ENCODE results near the gene SNRPN. TPM values are rescaled to one million over a fixed set of nuclear protein-coding genes. Genes with fewer than 3 reads are reported as not detected.

Gene SNRPN
- 100 to 1,000 TPM in 1 of 2 donors, 10 to 100 TPM in 1; 69.0 to 192 TPM for total RNA-seq
- polyA plus RNA-seq: 10 to 100 TPM; 65.1 to 97.1 TPM
- long read RNA-seq, donor 1, transcript SNRPN-202 (10 exons, 1,528 nt): major isoform, 108 of 262 reads
- long read RNA-seq, donor 1, partial matches to known transcripts: 142 of 262 reads
- long read RNA-seq, donor 1, other reads (novel, unspliced or antisense): 7 of 262 reads
- long read RNA-seq, donor 2, transcript SNRPN-202 (10 exons, 1,528 nt): major isoform, 23 of 76 reads
- long read RNA-seq, donor 2, partial matches to known transcripts: 52 of 76 reads
- long read RNA-seq, donor 2, other reads (novel, unspliced or antisense): 0 of 76 reads
- long read RNA-seq, donor 3, transcript SNRPN-202 (10 exons, 1,528 nt): major isoform, 40 of 100 reads
- long read RNA-seq, donor 3, partial matches to known transcripts: 57 of 100 reads
- long read RNA-seq, donor 3, other reads (novel, unspliced or antisense): 0 of 100 reads
- long read RNA-seq, donor 4, transcript SNRPN-202 (10 exons, 1,528 nt): major isoform, 30 of 78 reads
- long read RNA-seq, donor 4, partial matches to known transcripts: 48 of 78 reads
- long read RNA-seq, donor 4, other reads (novel, unspliced or antisense): 0 of 78 reads
- long read RNA-seq, donor 5, transcript SNRPN-202 (10 exons, 1,528 nt): major isoform, 85 of 198 reads
- long read RNA-seq, donor 5, partial matches to known transcripts: 102 of 198 reads
- long read RNA-seq, donor 5, other reads (novel, unspliced or antisense): 7 of 198 reads

GRCh38 chr15:24954783-24955530 is at the start of gene SNRPN, which contains the start of gene SNURF:
TSS of gene SNRPN (plus strand) at chr15:24954987. CDS start at chr15:24974454, 19,467 bp downstream.
TSS of gene SNURF (plus strand) at chr15:24954987. CDS start at chr15:24955049, 62 bp downstream.
- peaks cover 0 to 16% (median 0%) of the 10 kb centered on the region in 5 donors for H3K4me1 ChIP-seq (ENCODE audit: control insufficient read depth in 5 of 5, insufficient read depth in 5 of 5, low read length in 5 of 5)
- peak within 1 kb of the TSS; percentile 92 to 96 for H3K9ac ChIP-seq (ENCODE audit: insufficient read depth in 1 of 2, low read length in 2 of 2)
- no peaks in the 10 kb centered on the region for H3K27me3 ChIP-seq (ENCODE audit: control insufficient read depth in 3 of 3, insufficient read depth in 3 of 3, low read length in 2 of 3)
- peaks cover 0 to 13% (median 0%) of the 10 kb centered on the region in 4 donors for H3K9me3 ChIP-seq (ENCODE audit: control insufficient read depth in 4 of 4, insufficient read depth in 3 of 4, low read length in 3 of 4)
- peaks cover 0 to 3% (median 1%) of the 10 kb centered on the region in 4 donors for H3K36me3 ChIP-seq (ENCODE audit: control insufficient read depth in 4 of 4, insufficient read depth in 4 of 4, low read length in 4 of 4)
- 48 to 53% methylated on average over 47 of the region's 47 CpGs for WGBS, 2 donors
- no peak for TF ChIP-seq CTCF (IDR thresholded peaks at IDR 0.05; ENCODE audit: control extremely low read depth, extremely low read depth)
- peak; percentile 76 for ATAC-seq (ENCODE audit: insufficient read depth, low FRiP score)
- H3K4me3 ChIP-seq: peak within 1 kb of the TSS; percentile 64
- peak within 1 kb of the TSS; percentile 86 for H3K27ac ChIP-seq (ENCODE audit: low read depth in 1 of 2, low read length in 1 of 2)
- peak; percentile 70 to 81 (median 79) for DNase-seq

DNA sequence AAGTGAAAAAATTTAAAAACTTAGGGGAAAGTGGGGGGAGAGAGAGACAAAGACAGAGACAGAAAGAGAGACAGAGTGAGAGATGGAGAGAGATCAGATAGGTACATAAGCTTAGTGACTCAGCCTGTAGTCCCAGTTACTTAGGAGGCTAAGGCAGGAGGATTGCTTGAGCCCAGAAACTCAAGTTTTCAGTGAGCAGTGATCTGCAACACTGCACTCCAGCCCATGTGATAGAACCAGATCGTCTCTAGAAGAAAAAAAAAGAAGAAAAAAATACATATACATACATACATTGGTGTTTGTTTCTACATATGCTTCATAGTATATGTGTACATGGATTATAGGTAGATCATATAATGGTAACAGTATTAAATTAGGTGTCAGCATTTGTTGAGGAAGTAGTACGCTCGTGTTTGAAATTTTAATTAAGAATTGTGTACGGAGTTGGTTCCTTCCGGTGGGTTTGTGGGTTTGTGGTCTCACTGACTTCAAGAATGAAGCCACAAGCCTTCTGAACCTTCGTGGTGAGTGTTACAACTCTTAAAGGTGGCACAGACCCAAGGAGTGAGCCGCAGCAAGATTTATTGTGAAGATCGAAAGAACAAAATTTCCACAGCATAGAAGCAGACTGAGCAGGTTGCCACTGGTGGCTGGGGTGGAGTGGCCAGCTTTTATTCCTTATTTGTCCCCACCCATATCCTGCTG is 38.3 kb upstream of the SNRPN start:
- H3K9me3 ChIP-seq (ENCODE audit: control insufficient read depth in 4 of 4, insufficient read depth in 3 of 4, low read length in 3 of 4): peaks cover 0 to 5% (median under 1%) of the 10 kb centered on the region in 4 donors
- H3K27ac ChIP-seq (ENCODE audit: low read depth in 1 of 2, low read length in 1 of 2): no peak overlapping the region
- H3K36me3 ChIP-seq (ENCODE audit: control insufficient read depth in 4 of 4, insufficient read depth in 4 of 4, low read length in 4 of 4): peaks cover 0 to 4% (median 0%) of the 10 kb centered on the region in 4 donors
- ATAC-seq (ENCODE audit: insufficient read depth, low FRiP score) (no peak), DNase-seq (no peak)
- 50 to 61% methylated on average over 8 of the region's 8 CpGs for WGBS, 2 donors
- no peaks in the 10 kb centered on the region for H3K4me1 ChIP-seq (ENCODE audit: control insufficient read depth in 5 of 5, insufficient read depth in 5 of 5, low read length in 5 of 5)
- no peaks in the 10 kb centered on the region for H3K27me3 ChIP-seq (ENCODE audit: control insufficient read depth in 3 of 3, insufficient read depth in 3 of 3, low read length in 2 of 3)
- no peak for TF ChIP-seq CTCF (IDR thresholded peaks at IDR 0.05; ENCODE audit: control extremely low read depth, extremely low read depth)
- H3K4me3 ChIP-seq: no peak overlapping the region
- no peak overlapping the region for H3K9ac ChIP-seq (ENCODE audit: insufficient read depth in 1 of 2, low read length in 2 of 2)

DNA sequence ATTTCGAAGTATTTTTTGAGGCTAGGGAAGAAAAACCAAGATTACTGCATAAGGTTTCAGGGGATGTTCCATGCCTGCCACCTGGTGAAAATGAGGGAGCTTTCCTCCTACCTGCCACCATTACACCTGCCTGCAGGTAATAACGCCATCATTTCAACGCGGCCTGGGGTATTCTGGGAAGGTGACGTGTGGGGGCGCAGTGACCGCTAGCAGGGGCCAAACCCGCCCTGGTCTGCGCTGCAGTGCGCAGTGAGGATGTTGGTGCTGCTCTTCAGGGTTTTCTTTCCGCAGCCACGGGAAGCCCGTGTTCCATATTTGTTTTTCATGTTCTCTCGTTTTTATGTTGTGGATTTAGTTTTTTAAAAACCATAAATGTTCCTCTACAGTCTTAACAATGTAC is 37.4 kb upstream of the SNRPN start:
- peaks cover 0 to 4% (median 0%) of the 10 kb centered on the region in 4 donors for H3K36me3 ChIP-seq (ENCODE audit: control insufficient read depth in 4 of 4, insufficient read depth in 4 of 4, low read length in 4 of 4)
- ATAC-seq (ENCODE audit: insufficient read depth, low FRiP score): no peak
- no peak overlapping the region for H3K4me3 ChIP-seq

More for the DNA sequence above, 37.4 kb upstream of the SNRPN start:
- Histone ChIP-seq H3K4me1 (ENCODE audit: control insufficient read depth in 5 of 5, insufficient read depth in 5 of 5, low read length in 5 of 5) (no peaks in the 10 kb centered on the region), H3K27ac (ENCODE audit: low read depth in 1 of 2, low read length in 1 of 2) (no peak overlapping the region), H3K9ac (ENCODE audit: insufficient read depth in 1 of 2, low read length in 2 of 2) (no peak overlapping the region), H3K9me3 (ENCODE audit: control insufficient read depth in 4 of 4, insufficient read depth in 3 of 4, low read length in 3 of 4) (peaks cover 0 to 4% (median 1%) of the 10 kb centered on the region in 4 donors), H3K27me3 (ENCODE audit: control insufficient read depth in 3 of 3, insufficient read depth in 3 of 3, low read length in 2 of 3) (no peaks in the 10 kb centered on the region)
- WGBS, 2 donors: 88 to 95% methylated on average over 14 of the region's 14 CpGs
- no peak for TF ChIP-seq CTCF (IDR thresholded peaks at IDR 0.05; ENCODE audit: control extremely low read depth, extremely low read depth)
- no peak for DNase-seq
